ENCODE measurements around the gene ANO6. TPM values are rescaled to one million over a fixed set of nuclear protein-coding genes. Genes with fewer than 3 reads are reported as not detected.

The ANO6 gene
- total RNA-seq: 48.6 and 62.3 TPM in 2 replicates

GRCh38 chr12:45215419-45216229, at the start of gene ANO6:
Gene ANO6, plus strand, starts transcription at chr12:45216095. Its CDS starts 227 bp downstream, at chr12:45216322.
- DNase-seq (ENCODE audit: low read depth in 2 of 2): peak; percentile 91 to 95

DNA sequence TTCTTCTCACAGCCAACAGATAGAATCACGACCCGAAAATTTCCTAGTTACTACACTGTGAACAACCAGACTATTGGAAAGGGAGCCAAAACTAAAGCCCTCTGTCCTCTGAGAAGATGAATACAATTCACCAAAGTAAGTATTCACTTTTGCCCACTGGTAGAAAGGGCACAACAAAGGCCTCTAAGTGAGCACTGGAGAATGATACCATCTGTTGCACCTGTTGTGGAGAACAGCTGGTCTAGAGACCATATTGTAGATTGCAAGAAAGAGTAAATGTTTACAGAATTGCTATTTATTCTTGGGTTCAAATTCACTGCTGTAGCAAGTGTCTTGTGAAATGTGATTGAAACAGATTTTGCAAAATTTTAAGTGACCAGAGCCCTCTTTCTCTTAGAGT, 46.9 kb upstream of the ANO6 start:
- no peak for DNase-seq (ENCODE audit: low read depth in 2 of 2)

- peak; percentile 87 to 89 for DNase-seq (ENCODE audit: low read depth in 2 of 2)
Measured at GRCh38 chr12:45170456-45171042, 45.3 kb upstream of the ANO6 start.

- peak; percentile 27 to 29 for DNase-seq (ENCODE audit: low read depth in 2 of 2)
Measured at GRCh38 chr12:45173293-45173692, 42.6 kb upstream of the ANO6 start.

- DNase-seq (ENCODE audit: low read depth in 2 of 2): no peak
Measured at GRCh38 chr12:45174595-45174994, 41.3 kb upstream of the ANO6 start.

- DNase-seq (ENCODE audit: low read depth in 2 of 2): no peak
Measured at GRCh38 chr12:45178771-45179170, 37.1 kb upstream of the ANO6 start.

- DNase-seq (ENCODE audit: low read depth in 2 of 2): no peak
Measured at GRCh38 chr12:45182511-45182910, 33.4 kb upstream of the ANO6 start.

DNA sequence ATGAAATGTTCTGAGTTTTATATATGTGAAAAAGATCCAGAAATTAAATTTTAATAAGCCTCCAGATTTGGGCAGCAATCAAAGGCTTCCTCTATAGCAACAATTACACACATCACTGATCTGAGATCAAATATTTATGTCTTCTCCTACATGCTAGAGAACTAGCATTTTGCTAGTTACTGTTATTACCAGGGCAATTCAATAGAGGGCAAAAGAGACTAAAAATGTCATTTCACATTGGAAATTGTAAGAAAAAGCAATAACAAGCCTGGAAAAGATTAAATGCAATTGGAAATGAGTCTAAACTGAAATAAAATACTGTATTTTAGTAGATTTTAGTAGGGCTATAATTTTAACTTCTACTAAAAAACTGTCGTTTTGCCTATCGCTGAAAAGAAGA, 32.6 kb upstream of the ANO6 start:
- DNase-seq (ENCODE audit: low read depth in 2 of 2): peak; percentile 17 to 41

DNA sequence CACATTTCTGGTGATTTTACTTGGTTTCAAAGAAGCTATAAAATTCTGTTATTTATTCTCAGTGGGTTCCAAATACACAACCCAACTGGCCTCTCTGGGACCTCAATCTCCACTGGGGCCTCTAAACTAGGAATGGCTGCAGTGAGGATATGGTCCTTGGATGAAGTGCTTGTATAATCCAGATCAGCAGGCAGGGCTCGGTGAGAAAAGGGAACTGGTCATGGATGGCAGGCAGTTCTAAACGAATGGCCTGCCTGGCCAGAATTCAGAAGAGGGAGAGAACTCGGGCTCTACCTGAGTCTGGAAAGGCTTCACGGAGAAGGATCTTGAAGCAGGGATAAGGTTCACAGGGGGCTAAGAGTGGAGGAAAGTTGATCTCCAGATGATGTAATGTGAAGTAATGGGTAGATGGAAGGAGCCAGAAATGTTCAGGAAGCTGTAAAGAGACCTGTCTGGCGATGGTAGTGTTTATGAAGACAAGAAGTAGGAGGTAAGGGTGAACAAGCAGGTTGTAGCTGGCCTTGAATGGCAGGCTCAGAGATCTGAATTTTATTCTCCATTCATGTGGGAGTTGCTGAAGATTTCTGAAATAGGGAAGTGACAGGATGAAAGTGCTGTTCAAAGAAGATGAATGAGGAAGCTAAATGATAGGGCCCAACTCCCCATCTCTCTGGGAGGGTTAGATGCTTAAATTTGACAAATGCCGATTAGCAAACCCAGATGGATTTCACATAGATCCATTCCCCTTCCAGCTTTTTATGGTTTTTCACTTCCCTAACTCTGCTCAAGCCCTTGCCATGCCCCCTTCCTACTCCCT, 31.5 kb upstream of the ANO6 start:
- no peak for DNase-seq (ENCODE audit: low read depth in 2 of 2)

DNA sequence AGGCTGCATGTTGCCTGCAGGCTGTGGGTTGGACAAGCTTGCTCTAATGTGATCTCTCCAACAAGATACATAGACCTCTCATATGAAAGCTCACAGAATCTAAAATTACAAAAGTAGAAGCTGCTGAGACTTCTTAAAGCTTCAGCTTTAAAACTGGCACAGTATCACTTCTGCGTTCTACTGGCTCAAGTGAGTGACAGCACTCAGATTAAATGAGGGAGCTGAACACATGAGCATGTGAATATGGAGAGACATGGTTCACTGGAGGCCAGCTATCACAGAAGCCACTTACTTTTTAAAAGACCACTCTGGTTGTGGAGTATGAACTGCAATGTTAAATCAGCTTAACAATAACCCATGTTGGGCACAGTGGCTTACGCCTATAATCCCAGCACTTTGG, 29.1 kb upstream of the ANO6 start:
- no peak for DNase-seq (ENCODE audit: low read depth in 2 of 2)

GRCh38 chr12:45189766-45190403, 26.0 kb upstream of the ANO6 start:
- DNase-seq (ENCODE audit: low read depth in 2 of 2): no peak

GRCh38 chr12:45191239-45191638, 24.7 kb upstream of the ANO6 start:
- DNase-seq (ENCODE audit: low read depth in 2 of 2): peak in 1 of 2 donors; percentile 72

DNA sequence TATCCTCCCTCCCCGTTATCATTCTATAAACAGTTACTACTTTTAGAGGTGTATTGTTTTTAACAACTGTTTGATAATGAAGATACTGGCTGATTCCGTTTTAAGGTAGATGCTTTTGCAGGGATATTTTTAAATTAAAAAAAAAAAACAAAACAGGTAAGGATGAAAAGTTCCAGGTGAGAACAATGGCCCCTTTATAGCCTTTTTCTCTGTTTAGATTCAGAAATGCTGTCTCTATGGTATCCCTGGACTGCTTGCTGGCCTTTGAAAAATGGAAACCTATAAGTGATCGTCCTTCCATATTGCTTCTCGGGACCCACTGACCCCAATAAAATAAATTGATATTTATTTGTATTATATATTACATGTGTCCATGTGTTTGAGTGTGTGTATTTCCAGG, 23.2 kb upstream of the ANO6 start:
- DNase-seq (ENCODE audit: low read depth in 2 of 2): no peak

- peak in 1 of 2 donors; percentile 31 for DNase-seq (ENCODE audit: low read depth in 2 of 2)
Measured at GRCh38 chr12:45200491-45201043, 15.3 kb upstream of the ANO6 start.

DNA sequence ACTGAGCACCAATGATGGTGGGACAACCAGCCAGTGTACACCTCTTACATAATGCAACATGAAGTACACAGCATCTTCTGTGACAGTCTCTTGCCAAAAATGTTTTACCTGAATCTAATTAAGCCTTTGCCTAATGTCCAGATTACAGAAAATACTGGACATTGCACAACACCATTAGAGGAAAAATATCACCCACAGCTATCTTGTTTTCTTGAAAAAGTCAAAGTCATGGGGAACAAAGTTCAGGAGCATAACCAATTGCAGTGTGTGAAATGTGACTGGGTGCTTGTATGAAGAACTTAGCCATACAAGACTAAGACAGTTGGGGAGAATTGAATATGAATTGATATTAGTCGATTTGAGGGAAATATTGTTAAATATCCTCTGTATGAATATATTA, 12.1 kb upstream of the ANO6 start:
- no peak for DNase-seq (ENCODE audit: low read depth in 2 of 2)

GRCh38 chr12:45204757-45205156, 11.1 kb upstream of the ANO6 start:
- DNase-seq (ENCODE audit: low read depth in 2 of 2): no peak

GRCh38 chr12:45205165-45205825, 10.6 kb upstream of the ANO6 start:
- DNase-seq (ENCODE audit: low read depth in 2 of 2): no peak

DNA sequence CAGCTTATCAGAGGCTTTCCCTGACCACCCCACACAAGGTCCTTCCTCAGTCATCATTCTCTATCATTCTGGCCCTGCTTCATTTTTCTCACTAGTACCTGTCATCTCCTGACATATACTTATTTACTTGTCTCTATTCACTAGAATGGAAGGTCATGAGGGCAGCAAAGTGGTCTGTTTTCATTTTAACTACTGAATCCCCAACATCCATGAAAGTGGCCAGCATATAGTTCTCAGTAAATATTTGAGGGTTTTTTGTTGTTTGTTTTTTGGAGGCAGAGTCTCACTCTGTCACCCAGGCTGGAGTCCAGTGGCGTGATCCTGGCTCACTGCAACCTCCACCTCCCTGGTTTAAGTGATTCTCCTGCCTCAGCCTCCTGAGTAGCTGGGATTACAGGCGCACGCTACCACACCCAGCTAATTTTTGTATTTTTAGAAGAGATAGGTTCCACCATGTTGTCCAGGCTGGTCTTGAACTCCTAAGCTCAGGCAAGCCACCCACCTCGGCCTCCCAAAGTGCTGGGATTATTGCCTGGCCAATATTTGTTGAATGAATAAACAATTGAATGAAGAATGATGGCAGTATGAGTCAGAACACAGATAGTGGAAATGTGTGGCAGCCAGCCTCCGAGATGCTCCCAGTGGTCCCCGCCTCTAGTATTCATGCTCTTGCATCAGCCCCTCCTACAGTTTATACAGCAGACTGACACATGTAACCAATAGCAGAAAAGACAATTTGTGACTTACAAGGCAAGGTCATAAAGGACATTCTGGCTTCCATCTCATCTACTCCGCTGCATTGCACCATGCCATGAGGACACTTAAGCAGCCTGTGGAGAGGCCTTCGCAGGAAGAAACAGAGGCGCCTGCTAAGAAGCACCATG, 7.0 kb upstream of the ANO6 start:
- peak in 1 of 2 donors; percentile 35 for DNase-seq (ENCODE audit: low read depth in 2 of 2)

- no peak for DNase-seq (ENCODE audit: low read depth in 2 of 2)
Measured at GRCh38 chr12:45209784-45210183, 6.1 kb upstream of the ANO6 start.

DNA sequence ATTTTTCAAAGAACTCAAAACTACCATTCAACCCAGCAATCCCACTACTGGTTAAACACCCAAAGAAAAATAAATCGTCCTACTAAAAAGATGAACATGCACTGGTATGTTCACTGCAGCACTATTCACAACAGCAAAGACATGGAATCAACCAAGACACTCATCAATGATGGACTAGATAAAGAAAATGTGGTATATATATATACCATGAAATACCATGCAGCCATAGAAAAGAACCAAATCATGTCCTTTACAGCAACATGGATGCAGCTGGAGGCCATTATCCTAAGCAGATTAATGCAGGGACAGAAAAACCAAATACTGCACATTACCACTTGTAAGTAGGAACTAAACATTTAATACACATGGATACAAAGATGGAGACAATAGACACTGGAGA, 3.8 kb upstream of the ANO6 start:
- no peak for DNase-seq (ENCODE audit: low read depth in 2 of 2)

Data from lung microvascular endothelial cell (primary cell).